Left hindlimb (tissue), 1 donor: Measurements from ENCODE around the gene BTBD2.

Experiments
- DNase-seq: peaks from one replicate; pipeline ENCODE4 v3.0.0-alpha.2; 2018

The BTBD2 gene

DNA sequence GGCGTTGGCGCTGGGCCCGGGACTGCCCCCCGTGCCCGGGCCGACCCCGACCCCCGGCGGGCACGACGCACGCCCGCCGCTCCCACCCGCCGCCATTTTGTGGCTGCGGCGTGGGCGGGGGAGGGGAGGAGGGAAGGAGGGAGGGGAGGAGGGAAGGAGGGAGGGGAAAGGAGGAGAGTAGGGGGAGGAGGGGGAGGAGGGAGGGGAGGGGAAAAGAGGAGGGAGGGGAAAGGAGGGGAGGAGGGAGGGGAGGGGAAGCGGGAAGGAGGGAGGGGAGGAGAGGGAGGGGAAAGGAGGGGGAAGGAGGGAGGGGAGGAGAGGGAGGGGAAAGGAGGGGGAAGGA is at the start of gene BTBD2:
Gene BTBD2 (minus strand): TSS at position 107 of the 343 bp plus-strand sequence. CDS start 11 bp downstream, at position 96.
- DNase-seq: peak; percentile 82

DNA sequence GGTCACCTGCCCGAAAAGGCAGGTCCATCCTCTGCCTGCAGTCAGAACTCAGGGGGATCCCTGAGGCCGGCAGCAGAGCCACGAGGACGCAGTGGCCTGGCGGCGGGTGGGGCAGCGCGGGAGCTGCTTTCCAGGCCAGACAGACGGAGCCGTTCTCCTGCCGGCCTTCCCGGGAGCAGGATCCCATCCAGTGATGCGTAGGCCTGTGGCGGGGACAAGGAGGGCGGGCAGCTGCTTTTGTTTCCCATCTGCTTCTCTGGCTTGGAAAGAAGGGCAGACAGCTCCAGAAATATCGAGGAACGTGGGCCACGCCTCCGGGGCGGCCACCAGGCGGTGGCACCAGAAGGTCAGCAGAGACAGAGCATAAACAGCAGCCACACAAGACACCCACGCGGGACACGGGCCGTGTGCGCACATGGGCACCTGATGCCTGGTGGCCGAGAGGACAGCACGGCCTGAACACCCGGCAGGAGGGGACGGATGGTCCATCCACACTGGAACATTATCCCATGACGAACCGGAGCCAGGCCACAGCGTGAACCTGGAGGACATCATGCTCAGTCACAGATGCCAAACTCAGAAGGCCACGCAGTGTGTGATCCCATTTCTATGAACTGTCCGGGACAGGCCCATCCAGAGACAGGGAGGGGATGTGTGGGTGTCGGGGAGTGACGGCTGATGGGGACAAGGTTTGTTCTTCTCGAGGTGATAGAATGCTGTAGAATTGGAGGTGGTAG is 49.4 kb upstream of the BTBD2 start:
- DNase-seq: no peak

DNA sequence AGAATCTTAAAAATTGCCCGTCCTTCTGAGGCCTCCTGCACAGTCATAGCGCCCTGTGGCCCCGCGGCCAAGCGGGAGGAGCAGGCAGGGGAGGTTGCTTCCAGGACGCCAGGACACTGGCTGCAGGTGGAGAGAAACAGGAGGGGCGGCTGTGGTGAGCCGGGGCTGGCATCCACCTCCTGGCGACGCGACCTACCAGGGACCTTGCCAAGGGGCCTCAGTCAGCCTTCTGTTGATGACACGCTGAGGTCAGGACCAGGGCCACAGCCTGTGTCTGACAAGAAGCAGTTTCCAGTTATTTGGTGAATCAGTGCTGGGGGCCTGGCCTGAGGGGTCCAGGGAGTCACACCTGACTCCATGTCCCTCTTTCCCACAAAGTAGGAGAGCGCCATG is 48.9 kb upstream of the BTBD2 start:
- no peak for DNase-seq

DNA sequence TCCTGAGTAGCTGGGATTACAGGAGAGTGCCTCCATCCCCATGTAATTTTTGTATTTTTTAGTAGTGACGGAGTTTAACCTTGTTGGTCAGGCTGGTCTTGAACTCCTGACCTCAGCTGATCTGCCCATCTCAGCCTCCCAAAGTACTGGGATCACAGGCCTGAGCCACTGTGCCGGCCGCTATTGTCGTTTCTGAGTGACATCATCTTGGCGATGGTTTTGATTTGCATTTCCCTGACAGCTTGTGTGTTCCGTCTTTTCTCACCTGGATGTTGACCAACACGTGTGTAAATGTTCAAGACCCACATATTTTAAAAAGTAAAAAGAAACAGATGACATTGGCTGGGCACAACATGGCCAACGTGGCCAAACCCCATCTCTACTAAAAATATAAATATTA is 48.3 kb upstream of the BTBD2 start:
- DNase-seq: no peak

DNA sequence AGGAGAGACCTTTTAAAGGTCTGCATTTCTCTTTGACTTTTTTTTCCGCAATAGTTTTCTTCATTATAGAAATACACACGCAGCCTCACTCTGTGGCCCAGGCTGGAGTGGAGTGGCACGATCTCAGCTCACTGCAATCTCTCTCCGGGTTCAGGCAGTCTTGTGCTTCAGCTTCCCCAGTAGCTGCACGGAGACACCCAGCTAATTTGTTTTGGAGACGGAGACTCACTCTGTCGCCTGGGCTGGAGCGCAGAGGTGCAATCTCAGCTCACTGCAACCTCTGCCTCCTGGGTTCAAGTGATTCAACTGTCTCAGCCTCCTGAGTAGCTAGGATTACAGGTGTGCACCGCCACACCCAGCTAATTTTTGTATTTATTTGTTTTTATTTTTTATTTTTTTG is 47.3 kb upstream of the BTBD2 start:
- no peak for DNase-seq

DNA sequence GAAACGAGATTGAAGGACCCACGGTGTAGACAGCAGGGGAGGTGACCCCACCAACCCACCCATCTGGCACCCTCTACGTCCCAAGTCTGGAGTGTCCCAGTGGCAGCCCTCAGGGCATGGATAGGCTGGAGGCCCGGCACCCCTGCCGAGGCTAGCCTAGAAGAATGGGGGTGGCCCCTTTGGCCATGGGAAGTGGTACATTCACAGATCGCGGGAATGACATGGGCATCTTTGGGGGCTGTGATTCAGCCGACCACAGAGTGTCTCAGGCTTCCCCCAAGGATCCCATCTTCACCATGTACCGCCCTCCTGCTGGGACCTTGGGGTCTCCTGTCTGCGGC is 46.8 kb upstream of the BTBD2 start:
- DNase-seq: no peak

DNA sequence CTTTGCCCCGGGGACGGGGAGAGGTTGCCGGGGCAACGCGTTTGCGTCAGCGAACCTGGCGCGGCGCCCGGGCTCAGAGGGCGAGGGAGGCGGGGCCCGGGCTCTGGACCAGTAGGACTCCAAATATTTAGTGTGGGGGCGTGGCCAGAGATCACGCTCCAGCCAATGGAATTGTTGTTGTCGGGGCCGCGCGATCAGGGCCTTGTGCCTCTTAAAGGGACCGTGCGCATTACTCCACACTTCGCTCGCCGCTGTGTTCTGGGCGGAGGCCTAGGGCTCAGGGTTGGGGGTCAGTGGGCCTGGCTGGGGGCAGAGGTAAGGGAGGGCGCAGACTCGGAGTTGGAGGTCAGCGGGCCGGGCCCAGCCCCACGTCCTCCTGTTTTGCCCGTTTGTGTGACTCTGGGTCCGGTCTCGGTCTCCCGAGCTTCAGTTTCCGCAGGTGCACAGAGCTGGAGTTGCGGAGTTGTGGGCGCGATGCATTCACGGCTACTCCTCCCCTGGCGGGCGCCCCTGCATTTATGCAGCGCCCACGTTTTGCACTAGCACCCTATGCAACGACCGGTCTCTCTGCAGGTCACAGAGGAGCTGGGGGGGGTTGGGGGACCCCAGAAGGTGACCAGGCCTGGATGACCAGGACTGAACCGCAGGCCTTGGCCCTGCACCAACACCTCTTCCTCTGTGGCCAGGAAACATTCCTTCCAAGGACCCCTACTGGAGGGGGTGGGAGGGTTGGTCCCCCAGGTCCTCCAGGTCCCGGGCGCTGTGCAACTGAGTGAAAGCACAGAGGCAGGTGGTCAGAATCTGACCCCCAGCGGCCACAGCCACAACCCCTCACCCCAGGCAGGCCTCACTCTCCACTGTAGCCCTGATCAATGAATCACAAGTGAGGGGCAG is 46.2 kb upstream of the BTBD2 start:
- DNase-seq: peak; percentile 99

DNA sequence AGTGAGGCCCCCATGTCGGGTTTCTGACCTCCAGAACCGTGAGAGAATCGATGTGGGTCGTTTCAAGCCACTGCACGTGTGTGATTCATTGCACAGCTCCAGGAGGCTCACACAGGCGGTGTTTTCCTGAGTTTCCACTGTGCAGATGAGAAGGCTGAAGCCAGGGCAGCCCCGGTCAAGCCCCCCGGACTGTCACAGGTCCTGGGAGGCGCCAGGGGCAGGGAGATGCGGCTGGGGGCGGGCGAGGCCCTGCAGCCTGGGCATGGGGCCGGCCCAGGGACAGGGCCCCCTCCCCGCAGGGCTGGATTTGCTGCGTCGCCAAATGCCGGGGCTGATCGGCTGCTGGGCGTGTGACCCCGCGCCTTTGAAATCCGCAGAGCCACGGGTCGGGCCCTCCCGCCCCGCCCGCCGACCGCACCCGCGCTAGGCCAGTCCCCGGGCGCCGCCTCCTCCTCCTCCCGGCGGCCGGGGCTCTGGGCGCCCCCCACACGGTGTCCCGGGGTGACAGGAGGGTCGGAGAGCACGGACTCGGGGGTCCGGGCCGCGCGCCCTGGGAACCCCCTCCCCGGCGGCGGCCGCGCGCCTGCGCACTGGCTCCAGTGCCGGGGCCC is 45.5 kb upstream of the BTBD2 start:
- peak; percentile 85 for DNase-seq

DNA sequence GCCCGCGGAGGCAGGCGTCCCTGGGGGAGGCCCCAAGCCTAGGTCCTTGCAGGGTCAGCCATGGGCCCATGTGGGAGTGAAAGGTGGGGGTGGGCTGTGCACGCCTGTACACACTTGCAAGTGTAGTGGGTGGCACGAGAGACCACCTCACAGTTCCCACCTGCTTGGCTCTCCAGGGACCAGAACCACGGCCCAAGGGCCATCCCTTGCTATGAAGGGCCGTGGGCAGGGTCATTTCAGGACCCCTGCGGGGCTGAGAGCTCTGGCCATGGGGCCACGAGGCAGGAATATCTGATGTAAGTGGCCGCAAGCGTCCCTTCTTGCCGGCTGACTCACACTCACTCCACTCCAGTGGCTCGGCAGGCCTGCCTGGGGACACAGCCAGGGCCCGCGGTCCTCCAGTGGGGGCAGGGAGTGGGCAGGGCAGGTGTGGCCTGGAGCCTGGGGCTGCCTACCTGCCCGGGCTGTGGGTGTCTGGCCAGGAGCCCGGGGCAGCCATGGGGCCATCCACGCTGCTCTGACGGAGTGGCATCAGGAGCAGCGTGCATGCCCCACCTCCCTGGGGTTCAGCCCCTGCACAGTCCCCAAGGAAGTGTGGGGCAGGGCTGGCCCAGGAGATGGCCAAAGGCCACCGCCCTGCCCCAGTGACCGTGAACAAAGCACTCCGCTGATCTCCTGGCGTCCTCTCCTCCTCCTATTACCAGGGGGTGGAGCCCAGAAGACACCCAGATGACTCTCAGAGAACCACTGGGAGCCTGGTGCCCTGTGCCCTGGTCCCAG is 44.1 kb upstream of the BTBD2 start:
- no peak for DNase-seq

DNA sequence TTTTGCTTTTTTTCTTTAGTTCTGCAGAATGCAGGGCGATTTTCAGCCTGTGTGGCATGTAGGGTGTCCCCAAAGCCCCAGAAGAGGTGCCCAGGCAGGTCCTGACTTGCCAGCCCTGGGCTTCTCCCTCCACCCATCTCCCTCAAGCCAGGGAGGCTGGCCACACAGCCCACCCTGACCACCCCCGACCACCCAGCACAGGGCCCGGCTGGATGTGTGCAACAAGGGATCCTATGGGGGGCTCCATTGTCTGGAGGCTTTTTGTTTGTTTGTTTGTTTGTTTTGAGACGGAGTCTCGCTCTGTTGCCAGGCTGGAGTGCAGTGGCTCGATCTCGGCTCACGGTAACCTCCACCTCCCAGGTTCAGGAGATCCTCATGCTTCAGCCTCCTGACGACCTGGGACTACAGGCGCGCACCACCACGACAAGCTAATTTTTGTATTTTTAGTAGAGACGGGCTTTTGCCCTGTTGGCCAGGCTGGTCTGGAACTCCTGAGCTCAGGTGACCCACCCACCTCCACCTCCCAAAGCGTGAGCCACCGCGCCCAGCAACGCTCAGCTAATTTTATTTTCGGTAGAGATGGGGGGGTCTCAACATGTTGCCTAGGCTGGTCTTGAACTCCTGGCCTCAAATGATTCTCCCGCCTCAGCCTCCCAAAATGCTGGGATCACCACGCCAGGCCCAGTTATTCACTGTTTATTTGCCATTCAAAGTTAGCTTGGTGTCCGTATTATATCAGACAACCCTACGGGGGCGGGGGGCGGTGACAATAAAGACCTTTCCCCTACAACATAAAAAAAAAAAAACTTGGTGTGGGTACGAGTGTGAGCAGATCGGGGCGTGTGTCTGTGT is 43.3 kb upstream of the BTBD2 start:
- DNase-seq: no peak

DNA sequence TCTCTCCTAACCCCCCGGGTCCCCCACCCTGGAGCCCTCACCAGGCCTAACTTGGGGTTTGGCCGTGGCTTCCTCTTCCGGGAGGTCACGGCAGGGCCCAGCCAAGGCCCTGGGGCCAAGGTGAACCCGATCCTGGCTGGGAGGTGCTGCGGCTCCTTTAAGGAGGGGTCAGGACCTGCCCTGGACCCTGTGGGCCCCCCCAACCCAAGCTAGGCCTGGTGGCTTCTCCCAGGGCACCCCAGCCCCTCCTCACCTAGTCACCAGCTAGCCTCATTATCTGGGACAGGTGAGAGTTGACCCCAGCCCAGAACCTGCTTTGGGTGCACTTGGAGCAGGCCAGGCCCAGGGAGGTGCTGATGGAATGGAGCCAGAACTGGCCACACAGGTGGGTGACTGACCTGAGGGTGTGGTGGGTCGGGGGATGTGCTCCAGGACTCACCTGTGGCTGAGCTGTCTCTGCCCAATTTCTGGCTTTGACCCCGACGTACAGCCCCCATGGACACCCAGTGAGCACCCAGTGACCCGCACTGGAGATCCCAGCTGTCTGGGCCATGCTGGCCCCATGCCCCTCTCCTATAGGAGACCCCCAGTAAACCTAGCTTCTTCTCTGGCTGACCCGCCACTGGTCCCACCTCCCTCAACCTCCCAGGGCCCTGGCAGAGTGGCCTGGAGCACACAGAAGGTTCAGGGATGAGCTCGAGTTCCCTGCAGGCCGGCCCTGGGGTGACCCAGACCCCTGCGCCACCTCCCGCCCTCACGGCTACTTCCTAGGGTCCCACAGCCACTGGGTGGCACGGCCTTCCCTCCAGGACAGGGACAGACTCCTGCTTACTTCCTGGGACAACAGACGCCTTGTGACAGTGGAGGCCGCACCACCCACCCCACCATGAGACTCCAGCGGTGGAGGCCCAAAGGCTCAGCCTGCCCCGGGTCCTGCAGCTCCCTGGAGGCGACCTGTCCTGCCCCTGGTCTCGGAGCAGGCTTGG is 42.3 kb upstream of the BTBD2 start:
- no peak for DNase-seq

DNA sequence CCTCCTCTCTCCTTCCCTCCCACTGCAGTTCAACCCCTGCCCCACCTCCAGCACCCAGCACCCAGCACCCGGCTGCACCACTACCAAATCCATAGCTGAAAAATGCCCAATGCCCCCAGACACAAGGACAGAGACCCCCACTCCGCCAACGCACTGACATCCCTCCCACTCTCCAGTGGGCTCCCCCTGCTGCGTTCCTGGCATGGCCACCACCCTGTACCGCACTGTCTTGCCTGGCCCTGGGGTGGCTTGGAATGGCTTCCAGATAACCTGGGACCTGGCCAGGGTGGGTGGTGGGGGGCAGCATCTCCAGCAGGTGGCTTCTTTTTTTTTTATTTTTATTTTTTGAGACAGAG is 41.3 kb upstream of the BTBD2 start:
- no peak for DNase-seq

DNA sequence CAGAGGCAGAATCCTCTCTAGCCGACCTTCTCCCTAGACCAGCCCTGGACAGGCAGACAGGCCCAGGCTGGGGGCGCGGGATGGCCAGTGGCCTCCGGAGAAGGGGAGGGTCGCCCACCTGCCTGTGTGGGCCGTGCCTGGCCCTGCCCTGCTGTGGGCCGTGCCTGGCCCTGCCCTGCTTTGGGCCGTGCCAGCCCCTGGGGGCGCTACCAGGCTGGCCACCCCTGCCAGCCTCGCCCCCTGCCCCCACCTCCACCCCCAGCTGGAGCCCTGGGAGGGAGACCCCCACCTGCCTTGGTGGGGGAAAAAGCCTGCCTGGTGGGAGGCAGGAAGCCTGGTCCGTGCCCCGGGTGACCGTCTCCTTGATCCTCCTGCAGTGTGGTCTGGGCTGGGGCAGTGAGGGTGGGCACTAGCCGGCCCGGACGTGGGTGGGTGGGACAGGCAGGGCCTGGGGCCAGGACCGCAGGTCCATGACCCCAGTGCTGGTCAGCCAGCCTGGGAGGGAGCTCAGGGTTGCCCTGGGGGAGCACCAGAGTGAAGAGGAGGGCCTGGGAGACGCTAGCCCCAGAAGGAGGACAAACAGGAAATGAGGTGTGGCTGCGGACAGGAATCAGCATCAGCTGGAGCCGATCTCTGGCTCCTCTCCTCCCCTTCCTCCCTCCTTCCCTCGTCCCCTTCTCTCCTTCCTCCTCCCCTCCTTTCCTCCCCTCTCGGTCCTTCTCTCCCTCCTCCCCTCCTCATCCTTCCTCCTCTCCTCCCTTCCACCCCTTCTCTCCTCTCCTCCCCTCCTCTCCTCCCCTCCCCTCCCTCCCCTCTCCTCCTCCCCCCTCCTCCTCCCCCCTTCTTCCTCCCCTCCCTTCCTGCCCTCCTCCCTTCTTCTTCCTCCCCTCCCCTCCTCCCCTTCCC is 40.7 kb upstream of the BTBD2 start:
- peak; percentile 77 for DNase-seq

DNA sequence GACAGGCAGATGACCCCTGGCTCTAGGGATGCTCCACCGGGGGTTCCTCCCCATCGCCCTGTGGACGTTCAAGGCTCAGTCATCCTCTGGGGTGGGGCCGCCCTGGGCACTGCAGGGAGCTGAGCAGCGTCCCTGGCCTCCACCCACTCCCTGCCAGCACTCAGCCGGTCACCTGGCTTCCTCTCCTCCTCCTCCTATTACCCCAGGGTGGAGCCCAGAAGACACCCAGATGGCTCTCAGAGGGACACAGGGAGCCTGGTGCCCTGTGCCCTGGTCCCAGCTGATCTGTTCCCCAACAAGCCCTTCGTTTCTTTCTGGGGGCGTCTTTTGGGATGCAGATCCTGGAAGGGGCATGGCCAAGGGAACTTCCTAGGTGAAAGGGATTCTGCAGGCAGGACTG is 39.2 kb upstream of the BTBD2 start:
- no peak for DNase-seq

DNA sequence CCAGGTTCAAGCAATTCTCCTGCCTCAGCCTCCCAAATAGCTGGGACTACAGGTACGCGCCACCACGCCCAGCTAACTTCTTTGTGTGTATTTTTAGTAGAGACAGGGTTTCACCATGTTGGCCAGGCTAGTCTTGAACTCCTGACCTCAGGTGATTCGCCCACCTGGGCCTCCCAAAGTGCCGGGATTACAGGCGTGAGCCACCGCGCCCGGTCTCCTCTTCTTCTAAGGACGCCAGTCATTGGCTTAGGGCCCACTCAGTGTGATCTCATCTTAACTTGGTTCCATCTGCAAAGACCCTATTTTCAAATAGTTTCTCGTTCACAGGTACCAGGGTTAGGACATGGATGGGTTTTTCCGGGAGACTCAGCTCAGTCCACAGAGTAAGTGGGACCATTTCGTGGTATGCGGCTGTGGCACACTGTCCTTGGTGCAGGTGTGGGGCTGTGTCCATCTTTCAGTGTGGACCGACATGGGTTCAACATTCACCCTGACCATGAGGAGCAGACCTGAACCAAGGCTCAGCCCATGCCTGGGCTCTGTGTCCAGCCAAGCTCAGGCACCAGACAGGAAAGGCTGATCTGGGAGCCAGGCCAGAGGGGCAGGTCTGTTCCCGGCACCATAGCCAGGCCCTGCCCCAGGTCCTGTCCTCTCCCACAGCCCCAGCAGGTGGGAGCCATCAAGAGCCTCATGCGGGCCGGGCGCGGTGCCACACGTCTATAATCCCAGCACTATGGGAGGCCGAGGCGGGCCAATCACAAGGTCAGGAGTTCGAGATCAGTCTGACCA is 38.3 kb upstream of the BTBD2 start:
- DNase-seq: no peak

DNA sequence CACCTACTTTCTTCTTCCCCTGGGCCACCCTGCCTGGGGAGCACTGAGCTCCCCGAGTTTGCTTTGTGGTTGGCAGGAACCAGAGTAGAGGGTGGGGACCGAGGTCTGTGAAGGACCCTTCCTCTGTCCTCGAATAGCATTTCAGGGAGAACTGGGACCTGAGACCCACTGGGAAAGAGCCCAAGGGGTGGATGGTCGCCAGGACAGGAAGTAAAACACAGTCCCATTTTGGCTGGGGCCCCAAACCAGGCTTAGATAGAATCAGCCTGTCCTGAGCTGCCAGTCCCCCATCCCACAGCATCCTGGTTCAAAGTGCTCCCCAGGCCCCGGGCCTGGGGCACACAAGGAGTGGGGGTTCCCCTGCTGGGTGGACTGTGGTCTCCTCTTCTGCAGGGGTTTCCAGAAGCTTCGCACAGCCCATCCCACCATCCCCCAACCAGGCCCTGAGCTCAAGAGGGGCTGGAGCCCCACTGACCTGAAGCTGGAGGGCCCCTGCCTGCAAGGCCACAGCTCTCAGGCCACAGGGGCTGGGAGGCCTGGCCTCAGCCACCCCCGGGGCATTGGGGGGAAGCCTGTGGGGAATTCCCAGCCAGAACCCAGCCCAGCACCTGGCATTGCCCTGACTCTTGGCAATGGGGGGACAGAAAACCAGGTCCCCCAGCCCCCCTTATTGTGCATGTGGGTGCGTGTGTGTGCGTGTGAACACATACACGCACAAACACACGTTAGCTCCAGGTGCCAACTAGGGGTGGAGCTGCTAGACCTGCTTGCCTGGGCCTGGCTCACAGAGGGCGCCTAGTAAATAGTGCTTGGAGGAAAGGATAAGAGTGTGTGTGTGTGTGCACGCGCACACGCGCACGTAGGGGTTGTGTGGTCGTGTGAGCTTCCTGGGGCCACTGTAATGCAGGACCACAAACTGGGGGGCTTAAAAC is 36.5 kb upstream of the BTBD2 start:
- DNase-seq: no peak

DNA sequence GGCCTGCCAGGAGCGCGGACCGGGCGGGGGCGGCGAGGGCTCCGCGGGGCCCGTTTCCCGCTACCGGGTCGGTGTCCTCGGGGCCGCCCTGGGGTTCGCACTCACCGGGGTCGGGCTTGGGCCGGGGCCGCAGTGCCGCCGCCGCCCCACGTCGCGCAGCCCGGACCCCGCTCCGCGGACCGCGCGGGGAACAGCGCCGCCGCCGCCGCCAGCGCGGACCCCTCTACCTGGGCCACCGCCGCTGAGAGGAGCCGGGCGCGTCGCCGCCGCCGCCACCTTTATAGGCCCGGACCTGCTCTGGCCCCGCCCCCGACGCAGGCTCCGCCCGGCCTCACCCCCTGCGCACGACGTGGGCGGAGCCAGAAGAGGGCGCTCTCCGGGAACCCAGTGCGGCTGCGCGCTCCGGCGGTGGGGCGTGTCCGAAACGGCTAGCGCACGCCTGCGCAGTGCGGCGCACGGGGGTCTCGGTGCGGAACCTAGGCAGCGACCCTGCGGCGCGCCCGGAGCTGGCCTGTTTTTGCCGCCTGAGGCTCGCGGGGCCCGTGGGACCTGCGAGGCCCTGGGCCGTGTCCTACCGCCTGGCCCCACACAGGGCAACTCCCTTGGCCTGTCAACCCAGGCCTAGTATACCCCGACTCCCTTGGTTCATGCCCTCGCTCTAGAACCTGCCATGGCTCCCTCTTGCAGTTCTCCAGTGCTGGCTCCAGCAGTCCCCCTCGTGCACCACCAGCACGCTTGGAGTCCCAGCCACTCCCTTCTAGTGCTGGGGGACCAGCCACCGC is 35.7 kb upstream of the BTBD2 start, which contains the start of gene MKNK2:
Gene MKNK2 (minus strand): TSS at position 254 of the 782 bp plus-strand sequence. CDS start 393 bp downstream, outside the sequence.
- peak; percentile 93 for DNase-seq
